GM12878 (cell line): ENCODE data around the gene ADGRV1. TPM values are rescaled to one million over a fixed set of nuclear protein-coding genes. Genes with fewer than 3 reads are reported as not detected.

Experiments used
- ATAC-seq: fragments of 200-7000 bp; cut with Tn5 transposase; 3 replicates; pipeline ENCODE4 v1.9.1; 2020; ENCODE audit warnings: mild to moderate bottlenecking, moderate library complexity
- BruUV-seq: library from RNA; stranded (reverse); fragments of 400-500 nt; replicated peaks from 2 replicates; lab custom pipeline; 2021; lab: Mats Ljungman, UMichigan
- CTCF ChIA-PET: fragments of 300-600 bp; sonication (Branson Sonifier 250); formaldehyde crosslinking; extraction: SDS; loops from one replicate; lab custom pipeline; 2021; ENCODE audit warnings: inconsistent platforms; lab: Yijun Ruan, JAX
- POLR2A ChIA-PET: fragments of 350-600 bp; formaldehyde crosslinking; extraction: SDS; loops from one replicate; lab custom pipeline; 2021; ENCODE audit warnings: inconsistent platforms; lab: Charles Lee
- RAD21 ChIA-PET: fragments of 300-600 bp; sonication (Branson Sonifier 250); formaldehyde crosslinking; loops from one replicate; lab custom pipeline; 2023; ENCODE audit warnings: antibody characterized with exemption; ENCODE audit not compliant: unreplicated experiment; lab: Charles Lee
- SMC1A ChIA-PET: fragments of 300-600 bp; sonication (Branson Sonifier 250); formaldehyde crosslinking; loops from one replicate; lab custom pipeline; 2023; ENCODE audit not compliant: unreplicated experiment, uncharacterized antibody; lab: Charles Lee
- DNase-seq: peaks from one replicate; pipeline ENCODE4 v3.0.0-alpha.2; 2011; ENCODE audit warnings: low read depth, low spot score
- FAIRE-seq: peaks from 3 replicates; lab custom pipeline; 2011; peaks lifted over from hg19 to GRCh38; lab: Jason Lieb, UNC
- H2AFZ ChIP-seq: 2 replicates; pipeline ENCODE4 v1.6.0; 2011; ENCODE audit warnings: low read depth, low read length, control low read depth; ENCODE audit not compliant: control insufficient read depth
- H3K27ac ChIP-seq: 2 replicates; pipeline ENCODE4 v1.5.1; 2011; ENCODE audit warnings: control low read depth; ENCODE audit not compliant: control insufficient read depth, insufficient read depth
- H3K27me3 ChIP-seq, 2 experiments: replicated peaks in 1 of 2; 2 replicates each; pipeline versions ENCODE4 v1.6.0 to v1.6.1; 2011; ENCODE audit warnings: low read length in 1 of 2; ENCODE audit not compliant: control insufficient read depth in 2 of 2, insufficient read depth in 2 of 2
- H3K36me3 ChIP-seq, 2 experiments: 2 replicates each; pipeline ENCODE4 v1.5.1; 2011; ENCODE audit warnings: low read length in 1 of 2; ENCODE audit not compliant: control insufficient read depth in 2 of 2, insufficient read depth in 2 of 2
- H3K4me1 ChIP-seq: 2 replicates; pipeline ENCODE4 v1.6.1; 2011; ENCODE audit warnings: mild to moderate bottlenecking, low read length, moderate library complexity, mixed read lengths; ENCODE audit not compliant: control insufficient read depth, insufficient read depth
- H3K4me2 ChIP-seq: 2 replicates; pipeline ENCODE4 v1.6.0; 2011; ENCODE audit warnings: control low read depth; ENCODE audit not compliant: control insufficient read depth, insufficient read depth
- H3K4me3 ChIP-seq: fragments of 200-600 bp; sonication (generic); 2 replicates; pipeline ENCODE4 v1.5.1; 2016
- H3K79me2 ChIP-seq: 2 replicates; pipeline ENCODE4 v1.6.0; 2011; ENCODE audit warnings: low read length; ENCODE audit not compliant: control insufficient read depth, insufficient read depth
- H3K9ac ChIP-seq: 2 replicates; pipeline ENCODE4 v1.8.0; 2011; ENCODE audit warnings: low read length, control low read depth, mixed read lengths; ENCODE audit not compliant: control insufficient read depth, insufficient read depth
- H3K9me3 ChIP-seq: replicated peaks from 3 replicates; pipeline ENCODE4 v1.5.1; 2011; ENCODE audit warnings: mild to moderate bottlenecking, low read length; ENCODE audit not compliant: control insufficient read depth, insufficient read depth
- H4K20me1 ChIP-seq: 2 replicates; pipeline ENCODE4 v1.6.0; 2011; ENCODE audit not compliant: control insufficient read depth, insufficient read depth
- BHLHE40 ChIP-seq, 2 experiments: fragments of 450-650 bp in 1 of 2; IDR thresholded peaks; 2 replicates each; pipeline ENCODE4 v1.6.1; 2011 to 2017; ENCODE audit warnings: low read depth in 2 of 2, borderline replicate concordance in 1 of 2, improper control_type of control experiment in 1 of 2, low read length in 1 of 2, mild to moderate bottlenecking in 1 of 2
- CHD2 ChIP-seq: IDR thresholded peaks from 2 replicates; pipeline ENCODE4 v1.6.1; 2011; ENCODE audit warnings: low read depth, low read length, improper control_type of control experiment, borderline replicate concordance
- ESRRA ChIP-seq: IDR thresholded peaks from 2 replicates; pipeline ENCODE4 v1.6.1; 2012; ENCODE audit warnings: mild to moderate bottlenecking, low read length, improper control_type of control experiment
- IKZF1 ChIP-seq: fragments of 450-650 bp; conservative IDR thresholded peaks from 2 replicates; pipeline ENCODE4 v1.6.1; 2017; ENCODE audit warnings: antibody characterized with exemption, mild to moderate bottlenecking
- LARP7 ChIP-seq: fragments of 450-650 bp; IDR thresholded peaks from 2 replicates; pipeline ENCODE4 v1.6.1; 2017; ENCODE audit warnings: mild to moderate bottlenecking
- NFXL1 ChIP-seq: fragments of 450-650 bp; IDR thresholded peaks from 2 replicates; pipeline ENCODE4 v1.6.1; 2017; ENCODE audit warnings: antibody characterized with exemption, mild to moderate bottlenecking, borderline replicate concordance
- RUNX3 ChIP-seq: IDR thresholded peaks from 2 replicates; pipeline ENCODE4 v1.6.1; 2012; ENCODE audit warnings: low read length, inconsistent platforms
- ZBED1 ChIP-seq: IDR thresholded peaks from 2 replicates; pipeline ENCODE4 v1.6.1; 2016; ENCODE audit warnings: borderline replicate concordance
- WGBS: methylation state at CpG from one replicate; pipeline ENCODE4 v1.1.6; 2016; ENCODE audit warnings: low lambda C conversion rate; ENCODE audit not compliant: insufficient replicate concordance, insufficient coverage; ENCODE audit errors: missing lambda C conversion rate; 5-methylcytosine and 5-hydroxymethylcytosine counted together
- in situ Hi-C: fragments of 300-500 bp; cut with MboI; formaldehyde crosslinking; loops from 9 replicates; pipeline ENCODE4 v1.14.3; 2018; ENCODE audit warnings: mixed read lengths
- intact Hi-C: fragments of 100-400 bp; cut with micrococcal nuclease; formaldehyde crosslinking; loops from one replicate; pipeline ENCODE4 v1.14.2; 2022; ENCODE audit not compliant: unreplicated experiment
- polyA plus RNA-seq, 11 experiments: library from polyadenylated mRNA; depleted of rRNA in 4 of 11; unstranded in 6 of 11; stranded (reverse) in 5 of 11; fragments of >200 nt; fragmentation: Nextera tagmentation in 4 of 11; fragmentation: Illumina TruSeq in 1 of 11; extraction: Ambion mirVana in 4 of 11; extraction: Trizol in 1 of 11; gene quantifications; 1 replicate in 1 of 11; 2 replicates in 10 of 11; pipeline versions ENCODE4 v1.2.1 to v1.2.3, GENCODE V29; 2011 to 2016; ENCODE audit warnings: inconsistent platforms in 2 of 11, missing spikeins in 2 of 11, low read depth in 1 of 11
- total RNA-seq, 4 experiments: library from RNA; depleted of rRNA in 3 of 4; stranded (reverse); fragments of >200 nt in 3 of 4; fragmentation: Illumina TruSeq in 1 of 4; extraction: Trizol in 1 of 4; gene quantifications; 2 replicates each; pipeline versions ENCODE4 v1.2.1 to v1.2.3, GENCODE V29; 2013 to 2021
- TF ChIP-seq, protein P1 (sequence below): fragments of 450-650 bp; IDR thresholded peaks from 2 replicates; pipeline ENCODE4 v1.6.1; 2016; ENCODE audit warnings: mild to moderate bottlenecking
- TF ChIP-seq, protein P2 (sequence below): fragments of 450-650 bp; IDR thresholded peaks from 2 replicates; pipeline ENCODE4 v1.6.1; 2017; ENCODE audit warnings: mild to moderate bottlenecking, moderate library complexity

Gene ADGRV1
- total and polyA plus RNA-seq, 10 of the 15 experiments (the other 5 are each of a cell fraction or from before 2014, with no cell fraction given), result 0.04 to 8.1 (median 0.16) TPM; not detected in 1

DNA sequence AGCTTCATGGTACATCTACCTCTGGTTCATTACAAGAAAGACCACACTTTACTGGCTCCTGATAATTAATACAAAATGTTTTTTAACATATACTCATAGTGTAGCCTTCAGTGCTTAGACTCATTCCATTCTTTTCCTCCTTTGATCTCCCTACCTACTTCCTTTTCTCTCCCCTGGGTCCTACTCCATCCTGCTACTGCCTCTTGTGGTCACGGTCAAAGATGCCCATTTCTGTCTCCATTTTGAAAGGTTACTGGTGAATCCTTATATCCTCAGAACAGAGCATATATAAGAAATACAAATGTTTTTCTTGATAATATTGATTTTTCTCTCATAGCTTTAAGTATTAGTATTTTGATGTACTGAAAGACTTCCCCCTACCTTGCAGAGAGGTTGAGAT lies 448.7 kb downstream of the ADGRV1 start:
- Histone ChIP-seq H3K4me2 (no peak overlapping the region), H4K20me1 (no peaks in the 10 kb centered on the region), H3K27me3 (no peaks in the 10 kb centered on the region), H3K79me2 (no peaks in the 10 kb centered on the region), H2AFZ (no peak overlapping the region), H3K4me1 (no peaks in the 10 kb centered on the region), H3K9ac (no peak overlapping the region), H3K27ac (no peak overlapping the region), H3K4me3 (no peak overlapping the region), H3K36me3 (no peaks in the 10 kb centered on the region), H3K9me3 (no peaks in the 10 kb centered on the region)
- no peak for TF ChIP-seq RUNX3
- TF ChIP-seq CHD2, result no peak
- TF ChIP-seq NFXL1, result no peak
- SMC1A ChIA-PET, result interaction anchor here (1.0 kb wide), 1 partner anchor 9 kb away, joined by 3 read pairs; no protein-coding TSS in a partner anchor
- ATAC-seq, result peak; percentile 36; the same call in 2 of the 3 replicates
- DNase-seq, result no peak
- POLR2A ChIA-PET, result no interaction called here
- intact Hi-C loops (no loop called here), in situ Hi-C loops (no loop called here)
- CTCF ChIA-PET, result interaction anchor here (0.5 kb wide), 1 partner anchor 371 kb away, joined by 3 read pairs; no protein-coding TSS in a partner anchor
- BruUV-seq, result no TSS peak
- FAIRE-seq, result no peak
- WGBS, result 0% methylated on average over 1 of the region's 1 CpG
- RAD21 ChIA-PET, result no interaction called here

DNA sequence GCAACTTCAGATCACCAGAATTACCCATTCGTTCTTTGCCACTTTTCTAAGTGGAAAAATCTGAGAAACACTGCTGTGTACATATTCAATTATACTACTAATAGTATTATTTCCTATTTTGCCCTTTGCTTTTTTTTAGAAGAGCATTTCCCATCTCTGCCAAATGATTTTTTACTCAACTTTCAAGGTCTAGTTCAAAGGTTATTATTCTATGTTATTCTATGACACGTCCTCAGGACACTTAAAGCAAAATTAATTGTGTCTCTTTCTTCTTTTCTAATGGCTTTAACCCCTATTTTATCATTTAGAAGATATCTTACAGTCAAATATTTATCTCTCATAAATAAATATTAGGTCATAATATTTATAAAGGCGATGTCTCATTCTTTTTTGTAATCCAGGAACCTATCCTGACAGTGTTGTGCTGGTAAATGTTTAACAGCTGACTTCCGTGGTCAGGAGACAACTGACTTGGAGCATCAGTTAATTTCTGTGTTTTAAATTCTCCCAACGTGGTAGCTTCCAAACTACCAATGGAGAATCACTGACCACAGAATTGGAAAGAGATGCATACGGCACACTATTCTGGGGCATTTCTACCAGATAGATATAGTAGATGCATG lies 449.3 kb downstream of the ADGRV1 start:
- ChIA-PET CTCF (interaction anchor here (1.7 kb wide), 1 partner anchor 77 kb away, joined by 4 read pairs; no protein-coding TSS in a partner anchor), SMC1A (interaction anchor here (1.0 to 1.3 kb wide), 2 partner anchors 8 to 76 kb away, joined by 3 read pairs; no protein-coding TSS in a partner anchor), RAD21 (no interaction called here), POLR2A (no interaction called here)
- H3K4me1 ChIP-seq, result no peaks in the 10 kb centered on the region
- H3K36me3 ChIP-seq, result no peaks in the 10 kb centered on the region
- no peak overlapping the region for H3K9ac ChIP-seq
- ATAC-seq, result no peak
- no peak overlapping the region for H3K4me3 ChIP-seq
- no peak overlapping the region for H3K27ac ChIP-seq
- FAIRE-seq, result no peak
- H3K27me3 ChIP-seq, result no peaks in the 10 kb centered on the region
- H4K20me1 ChIP-seq, result no peaks in the 10 kb centered on the region
- H3K79me2 ChIP-seq, result no peaks in the 10 kb centered on the region
- intact Hi-C loops (no loop called here), in situ Hi-C loops (no loop called here)
- no peak for DNase-seq
- 45% methylated on average over 6 of the region's 6 CpGs for WGBS
- no peaks in the 10 kb centered on the region for H3K9me3 ChIP-seq
- H3K4me2 ChIP-seq, result no peak overlapping the region
- no peak overlapping the region for H2AFZ ChIP-seq
- no TSS peak for BruUV-seq
- TF ChIP-seq, protein P1, sequence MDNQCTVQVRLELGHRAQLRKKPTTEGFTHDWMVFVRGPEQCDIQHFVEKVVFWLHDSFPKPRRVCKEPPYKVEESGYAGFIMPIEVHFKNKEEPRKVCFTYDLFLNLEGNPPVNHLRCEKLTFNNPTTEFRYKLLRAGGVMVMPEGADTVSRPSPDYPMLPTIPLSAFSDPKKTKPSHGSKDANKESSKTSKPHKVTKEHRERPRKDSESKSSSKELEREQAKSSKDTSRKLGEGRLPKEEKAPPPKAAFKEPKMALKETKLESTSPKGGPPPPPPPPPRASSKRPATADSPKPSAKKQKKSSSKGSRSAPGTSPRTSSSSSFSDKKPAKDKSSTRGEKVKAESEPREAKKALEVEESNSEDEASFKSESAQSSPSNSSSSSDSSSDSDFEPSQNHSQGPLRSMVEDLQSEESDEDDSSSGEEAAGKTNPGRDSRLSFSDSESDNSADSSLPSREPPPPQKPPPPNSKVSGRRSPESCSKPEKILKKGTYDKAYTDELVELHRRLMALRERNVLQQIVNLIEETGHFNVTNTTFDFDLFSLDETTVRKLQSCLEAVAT, result no peak
- TF ChIP-seq BHLHE40 (IDR thresholded peaks at IDR 0.05; ENCODE audit: borderline replicate concordance in 1 of 2, low read depth in 2 of 2, low read length in 1 of 2) (no peak), IKZF1 (no peak), ESRRA (no peak), ZBED1 (no peak), LARP7 (no peak)
- TF ChIP-seq, protein P2, sequence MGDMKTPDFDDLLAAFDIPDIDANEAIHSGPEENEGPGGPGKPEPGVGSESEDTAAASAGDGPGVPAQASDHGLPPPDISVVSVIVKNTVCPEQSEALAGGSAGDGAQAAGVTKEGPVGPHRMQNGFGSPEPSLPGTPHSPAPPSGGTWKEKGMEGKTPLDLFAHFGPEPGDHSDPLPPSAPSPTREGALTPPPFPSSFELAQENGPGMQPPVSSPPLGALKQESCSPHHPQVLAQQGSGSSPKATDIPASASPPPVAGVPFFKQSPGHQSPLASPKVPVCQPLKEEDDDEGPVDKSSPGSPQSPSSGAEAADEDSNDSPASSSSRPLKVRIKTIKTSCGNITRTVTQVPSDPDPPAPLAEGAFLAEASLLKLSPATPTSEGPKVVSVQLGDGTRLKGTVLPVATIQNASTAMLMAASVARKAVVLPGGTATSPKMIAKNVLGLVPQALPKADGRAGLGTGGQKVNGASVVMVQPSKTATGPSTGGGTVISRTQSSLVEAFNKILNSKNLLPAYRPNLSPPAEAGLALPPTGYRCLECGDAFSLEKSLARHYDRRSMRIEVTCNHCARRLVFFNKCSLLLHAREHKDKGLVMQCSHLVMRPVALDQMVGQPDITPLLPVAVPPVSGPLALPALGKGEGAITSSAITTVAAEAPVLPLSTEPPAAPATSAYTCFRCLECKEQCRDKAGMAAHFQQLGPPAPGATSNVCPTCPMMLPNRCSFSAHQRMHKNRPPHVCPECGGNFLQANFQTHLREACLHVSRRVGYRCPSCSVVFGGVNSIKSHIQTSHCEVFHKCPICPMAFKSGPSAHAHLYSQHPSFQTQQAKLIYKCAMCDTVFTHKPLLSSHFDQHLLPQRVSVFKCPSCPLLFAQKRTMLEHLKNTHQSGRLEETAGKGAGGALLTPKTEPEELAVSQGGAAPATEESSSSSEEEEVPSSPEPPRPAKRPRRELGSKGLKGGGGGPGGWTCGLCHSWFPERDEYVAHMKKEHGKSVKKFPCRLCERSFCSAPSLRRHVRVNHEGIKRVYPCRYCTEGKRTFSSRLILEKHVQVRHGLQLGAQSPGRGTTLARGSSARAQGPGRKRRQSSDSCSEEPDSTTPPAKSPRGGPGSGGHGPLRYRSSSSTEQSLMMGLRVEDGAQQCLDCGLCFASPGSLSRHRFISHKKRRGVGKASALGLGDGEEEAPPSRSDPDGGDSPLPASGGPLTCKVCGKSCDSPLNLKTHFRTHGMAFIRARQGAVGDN, result no peak
